VCaP (cell line): ENCODE measurements around the gene LRIG1.

ENCODE experiments used
- H3K27ac ChIP-seq: fragments of 450-650 bp; 2 replicates; pipeline ENCODE4 v1.5.1; 2017
- CTCF ChIP-seq: fragments of 450-650 bp; conservative IDR thresholded peaks from 2 replicates; pipeline ENCODE4 v1.5.1; 2017; ENCODE audit warnings: mild to moderate bottlenecking, moderate library complexity

LRIG1 gene

GRCh38 chr3:66402596-66403290 lies 98.1 kb downstream of the LRIG1 start:
- no peak for TF ChIP-seq CTCF
- no peak overlapping the region for H3K27ac ChIP-seq

- H3K27ac ChIP-seq: no peak overlapping the region
- TF ChIP-seq CTCF: no peak
Measured at GRCh38 chr3:66401675-66402491, 98.9 kb downstream of the LRIG1 start.

- no peak for TF ChIP-seq CTCF
- no peak overlapping the region for H3K27ac ChIP-seq
Measured at GRCh38 chr3:66401157-66401550, 99.7 kb downstream of the LRIG1 start.

GRCh38 chr3:66400411-66401156 lies 100.2 kb downstream of the LRIG1 start:
- no peak overlapping the region for H3K27ac ChIP-seq

GRCh38 chr3:66399529-66400232 lies 101.1 kb downstream of the LRIG1 start:
- no peak overlapping the region for H3K27ac ChIP-seq
- TF ChIP-seq CTCF: no peak

More at GRCh38 chr3:66400411-66401156, 100.2 kb downstream of the LRIG1 start:
- no peak for TF ChIP-seq CTCF

- H3K27ac ChIP-seq: no peak overlapping the region
- no peak for TF ChIP-seq CTCF
Measured at GRCh38 chr3:66398228-66399025, 102.4 kb downstream of the LRIG1 start.
